Neural cell (in vitro differentiated cells): ENCODE measurements around the gene LY6G6D. TPM values are rescaled to one million over a fixed set of nuclear protein-coding genes. Genes with fewer than 3 reads are reported as not detected.

Source experiments
- H2AFZ ChIP-seq: fragments of 200-600, 300-800 bp; sonication (generic), shearing (Covaris generic); 2 replicates; pipeline ENCODE4 v1.6.0; 2014; ENCODE audit warnings: low read depth, mild to moderate bottlenecking, antibody characterized with exemption, low read length, moderate library complexity
- H3F3A ChIP-seq: fragments of 200-600 bp; shearing (Covaris generic); 2 replicates; pipeline ENCODE4 v1.6.1; 2016; ENCODE audit warnings: mild to moderate bottlenecking, moderate library complexity, mixed read lengths, antibody characterized with exemption, low read length; ENCODE audit not compliant: insufficient read depth, poor library complexity, severe bottlenecking
- H3K27ac ChIP-seq: fragments of 200-600, 300-800 bp; sonication (generic), shearing (Covaris generic); 2 replicates; pipeline ENCODE4 v1.5.1; 2014; ENCODE audit warnings: mild to moderate bottlenecking, low read length, moderate library complexity
- H3K27me3 ChIP-seq: fragments of 300-800, 200-600 bp; sonication (generic), shearing (Covaris generic); 2 replicates; pipeline ENCODE4 v1.6.0; 2014; ENCODE audit warnings: mild to moderate bottlenecking, low read depth, low read length, moderate library complexity; ENCODE audit not compliant: insufficient read depth
- H3K36me3 ChIP-seq: fragments of 300-800, 200-600 bp; sonication (generic), shearing (Covaris generic); 2 replicates; pipeline ENCODE4 v1.5.1; 2014; ENCODE audit warnings: mild to moderate bottlenecking, antibody characterized with exemption, low read length, moderate library complexity; ENCODE audit not compliant: insufficient read depth
- H3K4me2 ChIP-seq: fragments of 300-800, 200-600 bp; sonication (generic), shearing (Covaris generic); 2 replicates; pipeline ENCODE4 v1.6.0; 2014; ENCODE audit warnings: mild to moderate bottlenecking, low read length
- H3K4me3 ChIP-seq: fragments of 300-800, 200-600 bp; sonication (generic), shearing (Covaris generic); 2 replicates; pipeline ENCODE4 v1.5.1; 2014; ENCODE audit warnings: mild to moderate bottlenecking, low read length, moderate library complexity
- H3K79me2 ChIP-seq: fragments of 200-600 bp; shearing (Covaris generic); replicated peaks from 2 replicates; pipeline ENCODE4 v1.6.0; 2014; ENCODE audit warnings: mild to moderate bottlenecking, low read length, moderate library complexity; ENCODE audit not compliant: insufficient read depth
- H3K9ac ChIP-seq: fragments of 300-800, 200-600 bp; sonication (generic), shearing (Covaris generic); 2 replicates; pipeline ENCODE4 v1.6.1; 2016; ENCODE audit warnings: mild to moderate bottlenecking, low read length, mixed read lengths
- H3K9me2 ChIP-seq: fragments of 200-600 bp; shearing (Covaris generic); 2 replicates; pipeline ENCODE4 v1.6.1; 2016; ENCODE audit warnings: mild to moderate bottlenecking, low read length, mixed read lengths; ENCODE audit not compliant: insufficient read depth
- H3K9me3 ChIP-seq: fragments of 200-600, 300-800 bp; sonication (generic), shearing (Covaris generic); 2 replicates; pipeline ENCODE4 v1.6.1; 2016; ENCODE audit warnings: mild to moderate bottlenecking, mixed run types, low read length, moderate library complexity, mixed read lengths
- H4K20me1 ChIP-seq: fragments of 200-600 bp; shearing (Covaris generic); 2 replicates; pipeline ENCODE4 v1.6.1; 2016; ENCODE audit warnings: mild to moderate bottlenecking, mixed run types; ENCODE audit not compliant: insufficient read depth
- EP300 ChIP-seq: fragments of 450-650 bp; conservative IDR thresholded peaks from 2 replicates; pipeline ENCODE4 v1.6.1; 2014; ENCODE audit warnings: antibody characterized with exemption, mild to moderate bottlenecking, moderate library complexity; ENCODE audit not compliant: poor library complexity, severe bottlenecking
- EZH2 ChIP-seq: fragments of 200-600, 300-800 bp; shearing (Covaris generic), sonication (generic); IDR thresholded peaks from 2 replicates; pipeline ENCODE4 v1.6.1; 2014; ENCODE audit warnings: antibody characterized with exemption, low read length, borderline replicate concordance, mild to moderate bottlenecking; ENCODE audit not compliant: insufficient read depth, poor library complexity, severe bottlenecking
- MXI1 ChIP-seq: fragments of 450-650 bp; conservative IDR thresholded peaks from 2 replicates; pipeline ENCODE4 v1.6.1; 2014; ENCODE audit warnings: antibody characterized with exemption, mild to moderate bottlenecking; ENCODE audit not compliant: poor library complexity, severe bottlenecking
- POLR2AphosphoS5 ChIP-seq: IDR thresholded peaks from 2 replicates; pipeline ENCODE4 v1.6.1; 2012
- RAD21 ChIP-seq: fragments of 450-650 bp; conservative IDR thresholded peaks from 2 replicates; pipeline ENCODE4 v1.6.1; 2014; ENCODE audit warnings: antibody characterized with exemption, mild to moderate bottlenecking, moderate library complexity
- SMC3 ChIP-seq: fragments of 450-650 bp; conservative IDR thresholded peaks from 2 replicates; pipeline ENCODE4 v1.6.1; 2014; ENCODE audit warnings: antibody characterized with exemption, mild to moderate bottlenecking, moderate library complexity; ENCODE audit not compliant: poor library complexity
- TAF1 ChIP-seq: IDR thresholded peaks from 2 replicates; pipeline ENCODE4 v1.6.1; 2012; ENCODE audit warnings: low read depth
- polyA plus RNA-seq: library from polyadenylated mRNA; depleted of rRNA; stranded (reverse); fragments of >200 nt; gene quantifications from 2 replicates; pipeline ENCODE4 v1.2.3, GENCODE V29; 2014
- TF ChIP-seq, protein P1 (sequence below): IDR thresholded peaks from 2 replicates; pipeline ENCODE4 v1.6.1; 2012; ENCODE audit warnings: borderline replicate concordance
- TF ChIP-seq, protein P2 (sequence below): fragments of 450-650 bp; IDR thresholded peaks from 2 replicates; pipeline ENCODE4 v1.5.1; 2014; ENCODE audit warnings: antibody characterized with exemption, mild to moderate bottlenecking, moderate library complexity; ENCODE audit not compliant: poor library complexity, severe bottlenecking

Gene LY6G6D
- polyA plus RNA-seq, 1 donor from 2014 or later = not detected

DNA sequence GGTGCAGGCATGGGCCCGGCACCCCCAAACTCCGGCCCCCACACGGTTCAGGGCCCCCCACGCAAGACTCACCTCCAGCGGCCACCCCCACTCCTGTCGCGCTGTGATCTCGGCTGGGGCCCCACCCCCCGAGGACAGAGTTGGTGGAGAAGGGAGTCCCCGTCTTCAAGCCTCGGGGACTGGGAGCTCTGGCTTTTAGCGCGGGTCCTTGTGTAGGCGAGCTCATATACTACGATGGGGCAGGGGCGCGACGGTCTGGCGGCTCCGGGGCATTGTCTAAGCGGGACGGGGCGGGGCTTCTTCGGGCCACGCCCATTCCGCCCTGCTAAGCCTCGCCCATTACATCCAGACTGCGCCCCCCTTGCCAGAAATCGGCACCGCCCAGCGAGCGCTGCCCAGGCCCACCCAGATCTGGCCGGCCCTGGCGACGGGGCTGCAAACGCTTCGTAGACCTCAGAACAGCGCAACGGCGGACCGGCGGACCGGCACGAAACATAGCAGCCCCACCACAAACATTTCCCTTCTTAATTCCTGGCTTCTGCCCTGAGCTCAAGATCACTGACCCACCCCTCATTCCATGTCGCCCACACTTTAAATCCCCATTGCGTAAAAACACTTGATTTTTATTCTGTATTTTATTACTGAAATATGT is 15.0 kb downstream of the LY6G6D start:
- Histone ChIP-seq H3K4me3 (peak overlapping the region; percentile 92), H3K9me2 (no peaks in the 10 kb centered on the region), H3K79me2 (peaks cover 24% of the 10 kb centered on the region), H2AFZ (peak overlapping the region; percentile 97), H4K20me1 (no peaks in the 10 kb centered on the region), H3K27me3 (no peaks in the 10 kb centered on the region), H3F3A (no peaks in the 10 kb centered on the region), H3K27ac (peak overlapping the region; percentile 76), H3K9me3 (no peaks in the 10 kb centered on the region), H3K9ac (peak overlapping the region; percentile 96), H3K36me3 (no peaks in the 10 kb centered on the region), H3K4me2 (peak overlapping the region; percentile 51)
- TF ChIP-seq, protein P1, sequence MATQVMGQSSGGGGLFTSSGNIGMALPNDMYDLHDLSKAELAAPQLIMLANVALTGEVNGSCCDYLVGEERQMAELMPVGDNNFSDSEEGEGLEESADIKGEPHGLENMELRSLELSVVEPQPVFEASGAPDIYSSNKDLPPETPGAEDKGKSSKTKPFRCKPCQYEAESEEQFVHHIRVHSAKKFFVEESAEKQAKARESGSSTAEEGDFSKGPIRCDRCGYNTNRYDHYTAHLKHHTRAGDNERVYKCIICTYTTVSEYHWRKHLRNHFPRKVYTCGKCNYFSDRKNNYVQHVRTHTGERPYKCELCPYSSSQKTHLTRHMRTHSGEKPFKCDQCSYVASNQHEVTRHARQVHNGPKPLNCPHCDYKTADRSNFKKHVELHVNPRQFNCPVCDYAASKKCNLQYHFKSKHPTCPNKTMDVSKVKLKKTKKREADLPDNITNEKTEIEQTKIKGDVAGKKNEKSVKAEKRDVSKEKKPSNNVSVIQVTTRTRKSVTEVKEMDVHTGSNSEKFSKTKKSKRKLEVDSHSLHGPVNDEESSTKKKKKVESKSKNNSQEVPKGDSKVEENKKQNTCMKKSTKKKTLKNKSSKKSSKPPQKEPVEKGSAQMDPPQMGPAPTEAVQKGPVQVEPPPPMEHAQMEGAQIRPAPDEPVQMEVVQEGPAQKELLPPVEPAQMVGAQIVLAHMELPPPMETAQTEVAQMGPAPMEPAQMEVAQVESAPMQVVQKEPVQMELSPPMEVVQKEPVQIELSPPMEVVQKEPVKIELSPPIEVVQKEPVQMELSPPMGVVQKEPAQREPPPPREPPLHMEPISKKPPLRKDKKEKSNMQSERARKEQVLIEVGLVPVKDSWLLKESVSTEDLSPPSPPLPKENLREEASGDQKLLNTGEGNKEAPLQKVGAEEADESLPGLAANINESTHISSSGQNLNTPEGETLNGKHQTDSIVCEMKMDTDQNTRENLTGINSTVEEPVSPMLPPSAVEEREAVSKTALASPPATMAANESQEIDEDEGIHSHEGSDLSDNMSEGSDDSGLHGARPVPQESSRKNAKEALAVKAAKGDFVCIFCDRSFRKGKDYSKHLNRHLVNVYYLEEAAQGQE = no peak
- TF ChIP-seq RAD21 (peak; percentile 19), MXI1 (peak; percentile 5), POLR2AphosphoS5 (peak; percentile 89)
- TF ChIP-seq, protein P2, sequence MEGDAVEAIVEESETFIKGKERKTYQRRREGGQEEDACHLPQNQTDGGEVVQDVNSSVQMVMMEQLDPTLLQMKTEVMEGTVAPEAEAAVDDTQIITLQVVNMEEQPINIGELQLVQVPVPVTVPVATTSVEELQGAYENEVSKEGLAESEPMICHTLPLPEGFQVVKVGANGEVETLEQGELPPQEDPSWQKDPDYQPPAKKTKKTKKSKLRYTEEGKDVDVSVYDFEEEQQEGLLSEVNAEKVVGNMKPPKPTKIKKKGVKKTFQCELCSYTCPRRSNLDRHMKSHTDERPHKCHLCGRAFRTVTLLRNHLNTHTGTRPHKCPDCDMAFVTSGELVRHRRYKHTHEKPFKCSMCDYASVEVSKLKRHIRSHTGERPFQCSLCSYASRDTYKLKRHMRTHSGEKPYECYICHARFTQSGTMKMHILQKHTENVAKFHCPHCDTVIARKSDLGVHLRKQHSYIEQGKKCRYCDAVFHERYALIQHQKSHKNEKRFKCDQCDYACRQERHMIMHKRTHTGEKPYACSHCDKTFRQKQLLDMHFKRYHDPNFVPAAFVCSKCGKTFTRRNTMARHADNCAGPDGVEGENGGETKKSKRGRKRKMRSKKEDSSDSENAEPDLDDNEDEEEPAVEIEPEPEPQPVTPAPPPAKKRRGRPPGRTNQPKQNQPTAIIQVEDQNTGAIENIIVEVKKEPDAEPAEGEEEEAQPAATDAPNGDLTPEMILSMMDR = peak; percentile 42

DNA sequence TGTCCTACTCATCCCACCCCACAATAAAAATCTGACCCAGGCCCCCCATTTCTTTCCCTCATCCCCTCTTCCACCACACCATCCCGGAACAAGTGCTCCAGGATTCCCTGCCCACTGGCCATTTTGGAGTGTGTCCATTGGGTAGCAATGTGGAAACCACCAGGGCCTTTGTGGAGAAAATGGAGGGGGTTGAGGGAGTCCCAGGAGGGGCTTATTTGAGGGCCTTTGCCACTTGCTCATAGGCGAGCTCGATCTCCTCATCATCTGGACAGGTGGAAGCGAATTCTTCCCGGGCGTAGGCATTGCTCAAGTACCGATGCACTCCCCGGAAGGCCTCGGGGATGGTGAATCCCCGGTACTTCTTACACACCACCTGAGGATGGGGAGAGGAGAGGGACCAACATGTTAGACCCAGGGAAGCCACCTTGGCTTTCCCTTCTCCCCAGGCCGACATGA is 15.5 kb downstream of the LY6G6D start:
- H3K9ac ChIP-seq = peak overlapping the region; percentile 96
- H3K36me3 ChIP-seq = no peaks in the 10 kb centered on the region
- H3K79me2 ChIP-seq = peaks cover 24% of the 10 kb centered on the region
- H3K27ac ChIP-seq = peak overlapping the region; percentile 76
- H2AFZ ChIP-seq = peak overlapping the region; percentile 97
- H3K27me3 ChIP-seq = no peaks in the 10 kb centered on the region
- H3K9me2 ChIP-seq = no peaks in the 10 kb centered on the region
- H3F3A ChIP-seq = no peaks in the 10 kb centered on the region
- no peaks in the 10 kb centered on the region for H3K9me3 ChIP-seq
- TF ChIP-seq MXI1 (no peak), EZH2 (no peak), POLR2AphosphoS5 (no peak), EP300 (no peak), SMC3 (no peak), RAD21 (no peak), TAF1 (no peak)
- TF ChIP-seq, protein P2 = no peak
- TF ChIP-seq, protein P1 = no peak
- H3K4me2 ChIP-seq = peak overlapping the region; percentile 51
- H3K4me3 ChIP-seq = peak overlapping the region; percentile 92
- H4K20me1 ChIP-seq = no peaks in the 10 kb centered on the region
